Fibroblast of lung (primary cell): Measurements from ENCODE around the gene TBC1D22A.
A peak's percentile ranks its signal among the peaks of the same experiment; 100 is the strongest.

ENCODE experiments used
- CTCF ChIP-seq, 2 donors: IDR thresholded peaks in 1 of 2; conservative IDR thresholded peaks in 1 of 2; 1 replicate in 1 of 2; 2 replicates in 1 of 2; pipeline ENCODE4 v1.5.1; 2011 to 2012; ENCODE audit warnings: low read length in 2 of 2, control low read depth in 1 of 2, inconsistent platforms in 1 of 2, low read depth in 1 of 2, mild to moderate bottlenecking in 1 of 2
- EZH2 ChIP-seq: IDR thresholded peaks from 2 replicates; pipeline ENCODE4 v1.5.1; 2012; ENCODE audit warnings: low read length, control low read depth, mild to moderate bottlenecking; ENCODE audit errors: missing control alignments

GRCh38 chr22:47154621-47155081, 392.2 kb downstream of the TBC1D22A start:
- peak; percentile 7 to 23 for TF ChIP-seq CTCF (conservative IDR thresholded peaks at IDR 0.05 in 1 of 2, IDR thresholded peaks at IDR 0.05 in 1 of 2; ENCODE audit: low read depth in 1 of 2, low read length in 2 of 2)
- no peak for TF ChIP-seq EZH2
